8988T (cell line): ENCODE data around the gene EGLN3.
A peak's percentile ranks its signal among the peaks of the same experiment; 100 is the strongest.
"Not testable (repeated sequence)": the region's sequence is repeated elsewhere in the genome, so short reads cannot be mapped to it uniquely, and the experiment has no call there.

Experiments
- DNase-seq: peaks from one replicate; pipeline ENCODE4 v3.0.0; 2011

Gene EGLN3

DNA sequence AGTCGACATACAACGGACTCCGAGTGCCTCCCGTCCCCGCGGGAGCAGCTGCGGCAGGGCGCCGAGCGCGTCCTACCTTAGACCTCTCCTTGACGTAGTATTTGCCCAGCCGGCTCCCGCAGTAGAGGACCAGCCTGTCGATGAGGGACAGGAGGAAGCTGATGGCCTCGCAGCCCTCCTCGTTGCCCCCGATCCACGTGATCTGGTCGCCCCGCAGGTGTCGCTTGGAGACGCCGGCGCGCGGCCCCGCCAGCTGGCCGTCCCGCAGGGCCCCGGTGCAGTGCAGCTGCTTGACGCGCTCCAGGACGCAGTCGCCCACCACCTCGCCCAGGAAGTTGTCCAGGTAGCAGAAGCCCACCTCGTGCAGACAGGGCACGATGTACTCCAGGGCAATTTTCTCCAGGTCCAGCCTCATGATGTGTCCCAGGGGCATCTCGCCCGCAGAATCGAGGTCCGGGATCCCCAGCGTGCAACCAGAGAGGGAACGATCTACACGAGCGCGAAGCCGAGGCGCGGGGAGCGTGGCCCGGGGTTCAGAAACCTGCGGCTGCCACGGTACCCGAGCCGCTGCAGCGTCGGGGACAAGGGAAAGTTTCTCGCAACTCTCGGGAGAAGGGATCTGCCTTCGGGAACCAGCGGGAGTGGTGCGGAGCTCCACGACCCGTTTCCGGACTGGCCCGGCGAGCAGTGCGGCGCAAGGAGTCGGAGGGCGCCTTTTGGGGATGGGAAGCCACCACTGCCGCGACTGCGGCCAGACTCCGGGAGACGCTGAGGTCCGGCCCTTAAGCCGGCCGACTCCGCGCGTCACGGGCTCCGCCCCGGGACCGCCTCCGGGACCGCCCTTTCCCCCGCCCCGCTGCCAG, at the start of gene EGLN3:
Gene EGLN3, minus strand, starts transcription at position 755 of the 863 bp plus-strand sequence. Its CDS starts 322 bp downstream, at position 433.
- peak; percentile 72 for DNase-seq

DNA sequence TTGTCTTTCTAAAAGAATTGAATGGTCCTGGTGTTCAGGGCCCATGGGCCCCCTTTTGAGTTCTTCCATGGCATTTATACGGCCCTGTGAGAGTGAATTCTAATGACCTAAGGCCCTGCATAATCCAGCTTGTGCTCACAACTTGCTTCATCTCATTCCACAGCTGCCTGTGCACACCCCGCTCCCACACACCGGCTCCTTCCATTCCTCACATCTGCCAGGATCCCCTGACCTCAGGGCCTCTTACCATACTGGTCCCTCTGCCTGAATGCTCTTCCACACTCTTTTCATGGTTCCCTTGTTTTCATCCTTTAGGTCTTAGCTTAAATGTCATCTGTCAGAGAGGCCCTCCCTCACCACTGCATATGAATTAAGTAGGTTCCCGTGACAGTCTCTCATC, 49.5 kb upstream of the EGLN3 start:
- no peak for DNase-seq

DNA sequence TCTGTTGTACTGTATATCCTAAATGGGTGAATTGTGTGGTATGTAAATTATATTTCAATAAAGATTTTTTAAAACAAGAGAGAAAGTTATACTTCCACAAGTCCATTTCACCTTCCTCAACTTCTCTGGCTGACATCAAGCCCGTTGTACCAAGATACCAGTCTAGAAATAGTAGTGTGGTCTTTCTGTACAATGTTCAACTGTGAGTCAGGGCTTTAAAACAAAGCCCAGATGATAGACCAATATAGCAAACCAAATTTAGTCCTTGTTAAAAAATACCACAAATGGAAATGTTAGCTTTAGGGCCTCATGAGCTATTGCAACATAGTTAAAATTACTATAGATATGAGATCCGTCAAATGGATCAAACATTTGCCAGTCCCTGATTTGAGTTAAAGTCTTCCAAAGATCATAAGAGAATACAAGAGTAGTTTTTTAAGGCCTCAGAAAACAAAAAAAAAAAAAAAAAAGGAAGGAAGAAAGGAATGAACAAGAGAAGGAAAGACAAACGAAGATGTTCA, 49.0 kb upstream of the EGLN3 start:
- DNase-seq, result no peak

DNA sequence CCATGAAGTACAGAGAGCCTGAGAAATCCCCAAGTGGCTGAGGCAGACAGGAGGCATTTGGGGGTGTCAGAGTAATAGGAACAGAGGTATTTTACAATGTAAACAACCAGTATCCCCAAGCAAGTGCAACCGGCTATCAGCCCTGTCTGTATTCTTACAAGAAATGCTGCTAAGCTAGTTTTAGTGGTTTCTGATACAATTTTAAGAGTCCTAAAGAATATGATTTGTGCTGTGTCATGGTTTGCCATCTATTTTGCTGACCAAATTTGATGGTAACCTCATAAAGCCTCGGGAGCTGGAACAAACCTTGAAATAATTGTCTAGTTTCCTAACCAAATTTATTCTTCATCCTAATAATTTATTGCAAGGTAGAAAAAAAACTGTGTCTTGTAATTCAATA, 46.7 kb upstream of the EGLN3 start:
- no peak for DNase-seq

DNA sequence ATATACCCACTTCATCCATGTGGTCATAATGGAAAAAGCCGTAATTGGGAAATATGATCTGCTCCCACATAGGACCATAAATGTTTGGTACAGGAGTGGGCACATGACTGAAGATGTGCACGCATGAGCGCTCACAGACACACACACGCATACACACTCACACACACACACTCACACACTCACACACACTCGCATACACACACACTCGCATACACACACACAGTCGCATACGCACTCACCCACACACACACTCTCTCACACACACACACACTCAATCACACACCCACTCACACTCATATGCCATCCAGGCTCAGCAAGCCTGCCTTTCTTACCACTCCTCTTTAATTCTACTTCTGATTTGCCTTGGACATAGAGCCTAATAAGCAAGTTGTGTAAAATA, 45.6 kb upstream of the EGLN3 start:
- no peak for DNase-seq

DNA sequence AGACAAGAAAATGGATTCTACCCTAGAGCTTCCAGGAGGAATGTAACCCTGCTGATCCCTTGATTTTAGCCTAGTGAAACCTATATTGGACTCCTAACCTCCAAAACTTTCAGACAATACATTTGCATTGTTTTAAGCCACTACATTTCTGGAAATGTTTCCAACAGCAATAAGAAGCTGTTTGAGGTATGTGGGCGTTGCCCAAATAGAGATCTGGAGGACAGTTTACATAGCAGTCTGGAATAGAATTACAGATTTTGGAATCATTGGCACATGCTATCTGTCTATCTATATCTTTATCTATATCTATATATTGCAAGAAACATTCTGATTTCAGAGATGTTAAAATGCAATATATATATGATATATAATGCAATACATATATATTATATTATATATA, 42.4 kb upstream of the EGLN3 start:
- no peak for DNase-seq

DNA sequence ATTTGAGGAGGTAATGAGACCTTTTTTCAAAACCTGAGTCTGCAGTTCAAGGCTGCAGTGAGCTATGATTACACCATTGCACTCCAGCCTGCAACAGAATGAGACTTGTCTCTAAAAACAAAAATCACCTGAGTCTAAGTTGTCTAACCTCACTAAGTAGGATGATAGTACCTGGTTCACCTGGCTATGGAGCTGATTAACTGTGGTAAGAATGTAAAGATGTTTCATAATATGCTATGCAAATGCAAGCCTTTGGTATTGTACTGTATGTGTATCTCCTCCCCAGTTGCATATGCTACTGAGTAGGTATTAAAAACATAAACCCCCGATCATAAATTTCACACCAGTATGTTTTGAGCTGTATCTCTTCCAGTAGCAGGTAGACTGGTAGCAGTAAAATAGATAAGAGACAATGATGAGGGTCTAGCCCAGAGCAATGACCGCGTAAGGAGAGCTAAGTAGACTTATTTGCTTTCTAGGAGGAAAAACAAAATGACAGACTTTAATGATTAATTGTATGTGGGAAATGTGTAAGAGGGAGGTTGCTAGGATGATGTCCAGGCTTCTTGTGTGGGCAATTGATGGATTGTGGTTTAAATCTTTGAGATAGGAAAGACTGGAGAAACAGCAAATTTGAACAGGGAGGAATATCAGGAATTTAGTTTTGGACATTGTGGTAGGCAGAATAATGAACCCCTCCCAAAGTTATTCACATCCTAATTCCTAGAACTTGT, 41.6 kb upstream of the EGLN3 start:
- DNase-seq, result no peak

DNA sequence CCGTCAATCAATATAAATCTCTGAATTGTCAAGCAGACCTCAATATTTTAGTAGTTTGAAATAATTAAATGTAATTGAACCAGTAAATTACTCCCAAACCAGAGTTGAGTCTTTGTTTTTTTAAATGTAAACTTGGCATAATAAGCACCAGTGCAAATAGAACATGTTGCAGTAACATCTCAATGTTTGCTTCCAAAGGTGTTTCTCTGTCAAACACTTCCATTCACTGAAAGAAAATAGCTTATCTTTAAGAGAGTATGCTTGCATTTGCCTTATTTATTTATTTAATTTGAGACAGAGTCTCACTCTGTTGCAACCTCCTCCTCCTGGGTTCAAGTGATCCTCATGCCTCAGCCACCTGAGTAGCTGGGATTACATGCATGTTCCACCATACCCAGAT, 39.9 kb upstream of the EGLN3 start:
- DNase-seq, result no peak

DNA sequence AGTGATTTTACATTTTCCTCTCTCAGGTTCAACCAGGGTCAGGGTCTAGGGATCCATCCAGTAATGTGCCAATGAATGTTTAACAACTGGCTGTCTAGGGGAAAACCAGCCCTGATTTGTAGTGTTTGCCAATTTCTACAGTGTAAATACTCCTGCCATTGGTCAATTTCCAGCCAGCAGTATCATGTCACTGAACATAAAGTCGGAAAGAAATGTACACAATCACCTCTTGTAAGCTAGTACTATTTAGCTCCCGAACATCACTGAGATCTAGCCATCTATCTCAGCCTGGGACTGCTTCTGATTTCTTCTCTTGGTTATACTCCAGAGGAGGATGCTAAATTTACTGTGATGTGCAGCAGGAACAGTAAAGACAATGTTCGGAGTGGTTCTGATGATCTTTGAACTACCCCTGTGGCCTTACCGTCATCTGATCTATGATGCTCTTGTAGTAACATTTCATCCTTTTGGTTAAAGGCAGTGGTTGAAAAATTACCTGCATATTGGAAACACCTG, 36.7 kb upstream of the EGLN3 start:
- DNase-seq, result no peak

DNA sequence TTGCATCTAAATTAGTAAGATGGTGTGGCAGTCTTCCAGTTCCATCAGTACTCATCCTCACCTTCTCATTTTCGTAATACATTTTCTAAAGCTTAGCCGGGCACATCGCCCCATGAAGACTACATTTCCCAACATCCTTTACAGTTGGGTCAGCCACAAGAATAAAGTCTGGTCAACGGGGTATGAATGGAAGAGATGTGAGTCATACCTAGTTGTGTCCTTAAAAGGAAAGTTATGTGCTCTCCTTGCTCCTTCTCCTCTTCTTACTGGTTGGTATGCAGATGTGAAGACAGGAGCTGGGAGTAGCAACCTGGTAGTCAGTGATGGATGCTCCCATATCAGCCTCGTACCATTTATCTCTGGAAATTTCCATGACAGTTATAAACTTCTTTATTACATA, 35.9 kb upstream of the EGLN3 start:
- DNase-seq, result no peak

DNA sequence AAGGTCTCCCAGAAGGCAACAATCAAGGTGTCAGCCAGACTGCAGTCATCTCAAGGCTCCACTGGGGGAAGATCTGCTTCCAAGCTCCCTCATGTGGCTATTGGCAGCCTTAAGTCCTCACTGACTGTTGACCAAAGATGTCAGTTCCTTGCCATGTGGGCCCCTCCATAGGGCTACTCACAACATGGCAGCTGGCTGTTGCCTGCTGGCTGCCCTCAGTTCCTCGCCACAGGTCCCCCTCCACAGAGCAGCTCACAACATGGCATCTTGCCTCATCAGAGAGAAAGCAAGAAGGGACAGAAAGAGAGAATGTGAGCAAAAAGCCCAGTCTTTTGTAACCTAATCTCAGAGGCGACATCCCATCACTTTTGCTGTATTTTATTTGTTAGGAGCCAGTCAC, 34.4 kb upstream of the EGLN3 start:
- DNase-seq, result no peak

DNA sequence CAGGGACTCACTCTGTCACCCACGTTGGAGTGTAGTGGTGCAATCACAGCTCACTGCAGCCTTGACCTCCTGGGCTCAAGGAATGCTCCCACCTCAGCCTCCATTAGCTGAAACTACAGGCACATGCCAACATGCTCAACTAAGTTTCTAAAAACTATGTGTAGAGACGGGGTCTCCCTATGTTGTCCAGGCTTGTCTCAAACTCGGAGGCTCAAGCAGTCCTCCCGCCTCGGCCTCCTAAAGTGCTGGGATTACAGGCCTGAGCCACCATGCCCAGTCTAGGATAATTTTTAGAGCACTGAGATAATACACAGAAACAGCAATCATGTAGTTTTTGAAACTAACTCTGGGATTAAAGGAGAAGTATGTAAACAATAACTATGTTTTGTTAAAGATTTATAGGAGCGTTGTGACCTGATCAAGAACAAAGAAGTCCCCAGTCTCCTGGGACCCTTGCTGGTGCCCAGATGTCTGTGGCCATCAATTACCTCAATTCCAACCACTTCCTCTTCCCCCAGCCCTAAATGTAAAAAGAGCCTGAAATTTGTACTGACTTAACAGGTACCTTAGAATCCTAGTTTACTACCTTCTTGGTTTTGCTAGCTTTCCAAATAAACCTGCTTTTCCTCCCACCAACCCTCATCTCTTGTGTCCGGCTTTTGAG, 28.9 kb upstream of the EGLN3 start:
- no peak for DNase-seq

DNA sequence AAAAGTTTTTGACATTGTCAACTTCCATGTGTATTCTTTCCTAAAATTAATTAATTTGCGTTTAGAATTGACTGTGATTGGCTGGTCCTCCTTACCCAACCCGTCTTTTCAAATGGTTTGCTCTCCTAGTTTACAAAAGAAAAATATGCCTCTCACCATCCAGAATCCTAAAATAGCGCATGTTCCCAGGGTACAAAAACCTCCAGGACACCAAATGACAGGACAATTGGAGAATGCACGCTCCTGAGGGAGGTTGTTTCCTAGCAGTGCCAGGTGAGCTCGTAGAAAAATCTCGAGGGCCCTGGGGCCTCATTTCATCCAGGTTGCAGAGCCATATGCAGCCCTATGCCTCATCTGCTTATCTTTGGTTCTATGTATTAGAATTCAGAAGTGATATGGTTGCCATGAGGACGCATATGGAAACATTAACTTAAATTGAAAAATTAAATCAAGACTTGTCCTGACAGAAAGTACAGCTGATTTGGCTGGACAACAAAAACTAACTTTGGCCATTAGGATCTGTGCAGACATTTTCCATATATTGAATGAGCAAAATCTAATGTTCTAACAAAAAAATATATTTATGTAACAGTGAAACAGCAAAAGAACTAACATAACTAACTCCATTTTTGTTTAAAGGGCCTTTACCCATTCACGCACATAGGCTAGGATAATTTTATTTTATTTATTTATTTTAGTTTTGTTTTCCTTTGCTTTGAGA, 28.2 kb upstream of the EGLN3 start:
- DNase-seq, result no peak

DNA sequence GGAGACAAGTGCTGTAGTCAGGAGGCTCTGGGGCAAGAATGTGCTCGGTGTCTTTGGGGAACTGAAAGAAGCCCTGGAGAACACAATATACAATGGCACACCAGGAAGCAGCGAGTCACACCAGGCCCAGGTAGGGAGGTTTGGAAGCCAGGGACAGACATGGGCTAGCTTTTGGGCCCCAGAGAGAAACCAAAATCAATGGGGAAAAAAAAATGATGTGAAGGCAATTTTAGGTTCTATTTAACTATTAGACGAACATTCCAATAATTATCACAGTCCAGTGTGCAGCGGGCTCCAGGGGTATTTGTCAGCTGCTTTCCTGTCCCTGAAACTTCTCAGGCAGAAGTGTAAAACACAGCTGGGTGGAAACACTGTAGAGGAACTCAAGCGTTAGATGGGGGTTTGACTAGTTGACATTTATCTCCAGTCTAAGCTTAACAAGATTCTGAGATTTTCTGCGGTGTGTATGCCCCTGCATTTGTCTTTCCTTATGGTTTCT, 21.8 kb upstream of the EGLN3 start:
- no peak for DNase-seq

DNA sequence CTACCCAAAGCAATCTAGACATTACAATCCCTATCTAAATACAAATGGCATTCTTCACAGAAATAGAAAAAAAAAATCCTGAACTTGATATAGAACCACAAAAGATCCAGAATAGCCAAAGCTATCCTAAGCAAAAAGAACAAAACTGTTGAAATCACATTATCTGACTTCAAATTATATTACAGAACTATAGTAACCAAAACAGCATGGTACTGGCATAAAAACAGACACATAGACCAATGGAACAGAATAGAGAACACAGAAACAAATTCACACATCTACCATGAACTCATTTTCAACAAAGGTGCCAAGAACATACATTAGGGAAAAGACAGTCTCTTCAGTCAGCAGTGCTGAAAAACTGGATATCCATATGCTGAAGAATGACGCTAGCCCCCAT, 19.0 kb upstream of the EGLN3 start:
- DNase-seq, result not testable (repeated sequence)

DNA sequence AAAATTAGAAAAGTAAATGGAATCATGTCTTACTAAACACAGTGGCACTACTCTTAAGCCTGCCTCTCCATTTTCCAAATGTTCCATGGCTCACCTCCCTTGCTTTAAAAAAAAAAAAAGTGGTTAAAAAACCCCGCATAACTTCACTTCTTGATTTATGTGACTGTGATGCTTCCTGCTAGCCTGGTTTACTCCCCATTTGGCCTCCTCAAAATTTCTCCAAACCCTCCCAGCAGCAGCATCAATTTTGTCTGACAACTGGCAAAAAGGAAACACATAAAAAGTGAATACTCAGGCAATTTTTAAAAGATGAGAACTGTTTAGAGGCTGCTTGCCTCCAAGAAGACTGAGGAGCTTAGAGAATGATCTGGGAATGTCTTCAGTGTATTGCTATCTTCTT, 17.8 kb upstream of the EGLN3 start:
- no peak for DNase-seq

DNA sequence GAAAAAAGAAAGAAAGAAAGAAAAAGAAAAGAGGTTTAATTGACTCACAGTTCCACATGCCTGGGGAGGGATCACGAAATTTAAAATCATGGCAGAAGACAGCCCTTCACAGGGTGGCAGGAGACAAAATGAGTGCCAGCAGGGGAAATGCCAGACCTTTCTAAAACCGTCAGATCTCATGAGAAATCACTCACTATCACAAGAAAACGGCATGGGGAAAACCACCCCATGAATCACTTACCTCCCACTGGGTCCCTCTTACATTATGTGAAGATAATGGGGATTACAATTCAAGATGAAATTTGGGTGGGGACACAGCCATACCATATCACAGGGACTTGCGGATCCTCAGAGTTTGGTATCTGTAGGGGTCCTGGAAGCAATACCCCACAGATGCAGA, 16.3 kb upstream of the EGLN3 start:
- DNase-seq, result no peak

DNA sequence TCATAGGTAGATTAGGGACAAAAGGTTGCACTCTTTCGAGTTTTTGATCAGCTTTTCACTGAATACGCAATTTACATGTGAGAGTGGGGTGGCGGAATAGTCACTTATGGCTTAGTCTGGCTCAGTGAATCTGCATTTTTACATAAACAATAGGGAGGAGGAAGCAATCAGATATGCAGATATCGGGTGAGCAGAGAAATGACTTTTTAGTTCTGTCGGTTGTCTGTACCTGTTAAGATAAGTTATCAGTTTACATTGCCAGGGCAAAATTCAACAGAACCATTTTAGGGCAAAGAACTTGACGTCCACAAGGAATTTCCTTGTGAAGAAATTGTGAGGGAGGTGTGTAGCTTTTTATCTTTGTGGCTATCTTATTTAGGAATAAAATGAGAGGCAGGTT, 15.4 kb upstream of the EGLN3 start:
- no peak for DNase-seq

DNA sequence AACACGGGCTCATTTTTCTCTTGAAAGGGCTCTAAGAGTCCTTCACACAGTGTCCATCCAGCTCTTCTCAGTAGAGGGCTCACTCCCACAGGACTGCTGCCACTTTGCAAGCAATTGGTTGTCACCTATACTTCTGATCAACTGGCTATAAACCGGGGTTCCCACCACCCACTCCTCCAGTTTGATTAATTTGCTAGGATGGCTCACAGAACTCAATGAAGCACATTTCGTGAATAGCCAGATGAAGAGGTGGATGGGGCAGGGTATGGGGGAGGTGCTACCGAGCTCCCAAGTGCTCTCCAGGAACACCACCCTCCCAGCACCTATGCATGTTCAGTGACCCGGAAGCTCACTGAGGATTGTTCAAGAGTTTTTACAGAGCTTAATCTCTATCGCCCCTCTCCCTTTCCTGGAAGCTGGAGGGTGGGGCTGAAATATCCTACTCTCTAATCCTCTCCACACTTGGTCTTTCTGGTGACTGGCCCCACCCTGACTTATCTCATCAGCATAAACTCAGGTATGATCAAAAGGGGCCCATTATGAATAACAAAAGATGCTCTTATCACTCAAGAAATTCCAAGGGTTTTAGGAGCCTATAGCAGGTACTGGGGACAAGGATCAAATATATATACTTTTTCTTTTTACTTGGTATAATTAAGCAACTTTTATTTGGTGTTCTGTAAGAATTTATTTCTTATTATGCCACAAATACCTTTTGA, 13.9 kb upstream of the EGLN3 start:
- DNase-seq, result no peak

DNA sequence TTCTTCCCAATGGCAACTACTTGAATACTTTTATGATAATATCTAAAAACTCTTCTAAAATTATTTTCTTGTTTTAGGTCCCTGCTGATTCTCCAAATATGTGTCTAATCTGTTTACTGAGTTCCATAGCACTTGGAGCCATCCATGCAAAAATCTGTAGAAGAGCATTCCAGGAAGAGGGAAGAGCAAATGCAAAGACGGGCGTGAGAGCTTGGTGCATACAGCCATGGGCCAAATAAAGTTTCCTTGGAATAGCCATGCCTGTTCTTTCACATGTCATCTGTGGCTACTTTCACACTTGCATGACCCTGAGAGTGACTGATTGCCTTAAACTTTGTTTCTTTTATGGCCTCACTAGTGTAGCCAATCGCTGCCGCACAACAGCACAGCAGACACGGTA, 13.0 kb upstream of the EGLN3 start:
- DNase-seq, result no peak

DNA sequence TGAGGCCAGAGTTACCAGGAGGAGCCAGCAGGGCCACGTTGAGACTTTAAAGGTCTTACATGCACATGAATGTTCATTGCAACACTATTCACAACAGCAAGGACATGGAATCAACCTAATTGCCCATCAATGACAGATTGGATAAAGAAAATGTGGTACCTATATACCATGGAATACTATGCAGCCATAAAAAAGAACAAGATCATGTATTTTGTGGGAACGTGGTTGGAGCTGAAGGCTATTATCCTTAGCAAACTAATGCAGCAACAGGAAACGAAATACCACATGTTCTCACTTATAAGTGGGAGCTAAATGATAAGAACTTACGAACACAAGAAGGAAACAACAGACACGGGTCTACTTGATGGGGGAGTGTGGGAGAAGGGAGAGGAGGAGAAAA, 11.6 kb upstream of the EGLN3 start:
- DNase-seq, result not testable (repeated sequence)

DNA sequence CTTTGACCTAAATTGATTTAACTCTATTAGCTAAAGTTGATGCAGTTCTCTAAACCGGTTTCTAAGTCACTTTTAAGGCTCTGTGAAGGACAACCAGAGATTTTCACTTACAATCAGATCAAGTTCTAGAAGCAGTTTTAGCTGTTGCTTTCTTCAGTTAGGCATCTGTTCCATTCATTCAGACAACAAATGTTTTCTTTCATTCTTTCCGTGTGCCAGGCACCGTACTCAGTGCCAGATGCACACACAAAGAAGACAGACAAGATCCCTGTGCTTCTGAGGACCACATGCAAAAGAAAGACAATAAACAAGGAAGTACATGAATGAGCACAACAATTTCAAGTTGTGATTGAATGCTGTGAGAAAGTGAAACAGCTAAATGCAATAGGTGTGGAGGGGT, 11.1 kb upstream of the EGLN3 start:
- no peak for DNase-seq
